Cardiac ventricle fibroblast (primary cell): ENCODE measurements around the gene IFNA14. TPM values are rescaled to one million over a fixed set of nuclear protein-coding genes. Genes with fewer than 3 reads are reported as not detected.

ENCODE experiments used
- total RNA-seq: library from RNA; depleted of rRNA; stranded (reverse); fragments of >200 nt; gene quantifications from 2 replicates; pipeline ENCODE4 v1.2.3, GENCODE V29; 2015

IFNA14 gene
- not detected in 2 replicates for total RNA-seq

GRCh38 chr9:21239911-21240310 lies at the start of gene IFNA14:
Gene IFNA14 (minus strand): TSS chr9:21240005. CDS start chr9:21239935, 70 bp downstream.

GRCh38 chr9:21228122-21228521 lies 11.7 kb downstream of the IFNA14 start, which contains the start of gene IFNA17:
Gene IFNA17 (minus strand): TSS chr9:21228222. CDS start chr9:21228173, 49 bp downstream.

GRCh38 chr9:21217211-21217610 lies 22.6 kb downstream of the IFNA14 start, which contains the start of gene IFNA16:
Gene IFNA16 (minus strand): TSS chr9:21217311. CDS start chr9:21217305, 6 bp downstream.

GRCh38 chr9:21207043-21207442 lies 32.8 kb downstream of the IFNA14 start, which contains the start of gene IFNA10:
Gene IFNA10 (minus strand): TSS chr9:21207143. CDS start chr9:21207097, 46 bp downstream.

GRCh38 chr9:21202105-21202504 lies 37.7 kb downstream of the IFNA14 start, which contains the start of gene IFNA7:
Gene IFNA7 (minus strand): TSS chr9:21202205. CDS start chr9:21202165, 40 bp downstream.

Other genes starting within 250 kb of the IFNA14 start
- 1.3 and 1.7 TPM in 2 replicates for gene HACD4, start 208.4 kb downstream of the IFNA14 start, total RNA-seq
- gene IFNB1, start 162.1 kb downstream of the IFNA14 start, total RNA-seq: not detected in 2 replicates
- gene IFNW1, start 98.2 kb downstream of the IFNA14 start, total RNA-seq: not detected in 2 replicates
- not detected in 2 replicates for gene IFNA21, start 73.3 kb downstream of the IFNA14 start, total RNA-seq
- gene IFNA4, start 52.4 kb downstream of the IFNA14 start, total RNA-seq: not detected in 2 replicates
- not detected in 2 replicates for gene IFNA7, start 37.8 kb downstream of the IFNA14 start, total RNA-seq
- not detected in 2 replicates for gene IFNA10, start 32.9 kb downstream of the IFNA14 start, total RNA-seq
- gene IFNA16, start 22.7 kb downstream of the IFNA14 start, total RNA-seq: not detected in 2 replicates
- not detected in 2 replicates for gene IFNA17, start 11.8 kb downstream of the IFNA14 start, total RNA-seq
- not detected in 2 replicates for gene IFNA5, start 65.3 kb upstream of the IFNA14 start, total RNA-seq
- gene KLHL9, start 95.4 kb upstream of the IFNA14 start, total RNA-seq: 20.5 and 26.0 TPM in 2 replicates
- gene IFNA6, start 110.9 kb upstream of the IFNA14 start, total RNA-seq: not detected in 2 replicates
- gene IFNA13, start 128.1 kb upstream of the IFNA14 start, total RNA-seq: not detected in 2 replicates
- not detected in 2 replicates for gene IFNA2, start 145.4 kb upstream of the IFNA14 start, total RNA-seq
- not detected in 2 replicates for gene IFNA8, start 169.1 kb upstream of the IFNA14 start, total RNA-seq
- not detected in 2 replicates for gene IFNA1, start 200.4 kb upstream of the IFNA14 start, total RNA-seq
- gene IFNE, start 242.3 kb upstream of the IFNA14 start, total RNA-seq: 0.34 and 0.56 TPM in 2 replicates